NCI-H2029 treated with DMSO at 0.1 percent for 48 hours (cell line): ENCODE data around the gene LHX3.
A peak's percentile ranks its signal among the peaks of the same experiment; 100 is the strongest.

Experiments
- DNase-seq: peaks from one replicate; lab custom pipeline; 2025; lab: John Stamatoyannopoulos, UW

LHX3 gene

GRCh38 chr9:136177224-136177623, 27.7 kb downstream of the LHX3 start:
- DNase-seq, result no peak

- no peak for DNase-seq
These were observed 29.2 kb downstream of the LHX3 start for GRCh38 chr9:136175616-136176197.

DNA sequence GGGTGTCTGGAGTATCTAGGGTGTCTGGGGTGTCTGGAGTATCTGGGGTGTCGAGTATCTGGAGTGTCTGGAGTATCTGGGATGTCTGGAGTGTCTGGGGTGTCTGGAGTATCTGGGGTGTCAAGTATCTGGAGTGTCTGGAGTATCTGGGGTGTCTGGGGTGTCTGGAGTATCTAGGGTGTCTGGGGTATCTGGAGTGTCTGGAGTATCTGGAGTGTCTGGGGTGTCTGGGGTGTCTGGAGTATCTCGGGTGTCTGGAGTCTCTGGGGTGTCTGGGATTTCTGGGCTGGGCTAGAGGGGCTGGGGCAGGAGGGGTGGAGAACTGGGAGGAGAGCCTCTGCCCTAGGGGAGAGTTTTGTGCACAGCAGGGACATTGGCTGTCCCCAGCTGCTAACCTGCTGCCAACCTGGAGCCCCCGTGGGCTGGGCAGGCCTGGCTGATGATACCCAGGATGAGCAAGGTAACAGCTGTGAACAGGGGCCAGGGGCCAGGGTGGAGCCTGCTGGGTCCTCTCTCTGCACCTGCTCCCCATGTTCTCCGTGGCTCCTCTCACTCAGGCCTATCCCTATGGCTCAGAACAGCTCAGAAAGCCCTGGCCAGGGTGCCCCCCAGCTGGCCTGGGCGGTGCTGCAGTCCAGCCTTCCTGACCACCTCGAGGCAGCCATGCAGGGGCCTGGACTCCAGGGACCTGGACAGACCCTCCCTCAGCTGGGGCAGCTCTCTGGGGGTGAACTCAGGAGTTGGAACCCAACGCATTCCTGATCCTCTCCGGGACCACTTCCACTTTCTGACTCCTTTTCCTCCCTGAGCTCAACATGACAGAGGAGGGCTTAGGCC, 29.9 kb downstream of the LHX3 start:
- no peak for DNase-seq

GRCh38 chr9:136173648-136174290, 31.2 kb downstream of the LHX3 start:
- no peak for DNase-seq

DNA sequence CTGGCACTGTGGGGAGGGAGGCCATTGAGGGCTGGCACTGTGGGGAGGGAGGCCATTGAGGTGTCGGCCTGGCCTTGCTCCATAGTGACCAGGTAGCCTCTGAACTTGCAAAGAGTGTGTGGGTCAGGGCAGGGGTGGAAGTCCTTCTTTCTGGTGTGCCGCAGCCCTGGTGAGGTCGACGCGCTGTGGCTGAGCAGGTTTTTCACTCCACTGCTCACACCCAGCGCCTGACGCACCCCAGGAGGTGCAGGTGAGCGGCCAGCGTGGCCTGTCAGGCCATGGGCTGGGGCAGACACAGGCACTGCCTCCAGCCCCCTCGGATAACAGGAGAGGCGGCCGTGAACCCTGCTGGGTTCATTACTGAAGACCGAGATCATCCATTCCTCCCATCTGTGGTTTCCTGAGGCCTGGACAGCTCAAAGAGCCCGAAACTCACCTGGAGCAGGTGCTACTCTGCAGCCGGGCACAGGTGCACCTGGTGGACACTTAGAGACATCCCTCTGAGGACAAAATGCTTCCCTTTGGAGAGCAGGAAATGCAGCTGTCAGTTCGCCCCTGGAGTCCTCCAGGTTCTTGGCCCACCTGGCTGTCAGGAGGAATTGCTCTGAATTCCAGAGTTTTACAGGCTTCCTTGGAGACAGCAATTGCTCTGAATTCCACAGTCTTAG, 32.4 kb downstream of the LHX3 start:
- DNase-seq, result peak; percentile 13

DNA sequence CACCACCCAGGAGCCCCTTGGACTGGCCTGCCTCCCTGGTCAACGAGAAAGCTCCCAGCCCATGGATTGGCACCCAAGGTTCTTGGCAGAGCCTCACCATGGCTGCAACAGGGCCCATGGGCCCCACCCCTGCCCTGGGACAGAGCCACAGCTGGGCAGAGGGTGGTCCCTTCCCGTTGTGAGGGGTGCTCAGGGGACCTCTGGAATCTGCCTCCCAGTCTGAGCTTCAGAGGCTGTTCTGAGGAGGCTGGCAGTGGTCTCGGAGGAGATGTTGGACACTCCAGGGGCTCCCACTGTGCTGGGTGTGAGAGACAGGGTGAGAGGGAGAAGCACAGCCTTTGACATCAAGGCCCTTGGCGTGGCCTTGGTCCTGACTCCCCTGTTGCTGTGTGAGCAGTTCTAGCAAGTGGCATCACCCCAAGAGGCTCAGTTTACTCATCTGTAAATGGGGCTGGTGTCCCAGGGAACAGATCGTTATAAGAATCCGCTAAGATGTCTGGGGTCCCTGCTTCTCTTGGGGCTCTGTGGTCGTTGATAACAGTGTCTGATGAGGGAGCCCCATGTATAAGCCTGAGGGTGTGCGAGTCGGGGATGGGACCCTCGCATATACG, 33.0 kb downstream of the LHX3 start:
- no peak for DNase-seq

DNA sequence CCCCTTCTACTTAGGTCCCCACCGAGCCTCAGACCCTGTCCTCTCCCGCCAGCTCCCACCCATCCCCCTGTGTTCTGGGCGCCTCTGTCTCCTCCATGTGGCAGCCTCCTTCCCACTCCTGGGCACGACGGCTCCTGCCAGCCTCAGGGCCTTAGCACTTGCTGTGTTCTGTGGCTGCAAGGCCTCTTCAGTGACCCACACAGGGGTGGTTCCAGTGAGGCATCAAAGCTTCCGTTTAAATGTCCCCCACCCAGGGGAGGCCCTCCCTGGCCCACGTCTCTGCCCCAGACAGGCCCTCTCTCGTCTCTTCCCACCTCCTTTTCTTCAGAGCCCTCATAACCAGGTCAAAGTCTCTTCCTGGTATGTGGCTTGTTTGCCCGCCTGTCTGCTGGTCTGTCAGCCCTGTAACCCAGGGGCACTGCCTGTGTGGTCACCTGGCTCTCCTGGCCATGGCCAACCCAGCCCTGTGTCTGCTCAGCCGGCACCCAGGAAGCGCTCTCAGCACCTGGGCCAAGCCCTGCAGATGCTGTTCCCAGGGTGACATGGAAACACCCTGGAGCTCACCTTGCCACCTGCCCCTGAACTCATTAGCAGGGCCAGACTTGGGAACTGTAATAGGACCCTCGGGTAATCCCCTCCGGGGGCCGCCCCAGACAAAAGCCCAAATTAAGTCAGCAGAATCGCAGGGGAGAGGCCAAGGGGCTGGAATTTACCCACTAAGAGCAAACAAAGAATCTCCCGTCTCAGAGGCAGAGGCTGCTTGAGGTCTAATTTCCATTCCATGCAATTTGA, 33.7 kb downstream of the LHX3 start:
- DNase-seq, result peak; percentile 82

DNA sequence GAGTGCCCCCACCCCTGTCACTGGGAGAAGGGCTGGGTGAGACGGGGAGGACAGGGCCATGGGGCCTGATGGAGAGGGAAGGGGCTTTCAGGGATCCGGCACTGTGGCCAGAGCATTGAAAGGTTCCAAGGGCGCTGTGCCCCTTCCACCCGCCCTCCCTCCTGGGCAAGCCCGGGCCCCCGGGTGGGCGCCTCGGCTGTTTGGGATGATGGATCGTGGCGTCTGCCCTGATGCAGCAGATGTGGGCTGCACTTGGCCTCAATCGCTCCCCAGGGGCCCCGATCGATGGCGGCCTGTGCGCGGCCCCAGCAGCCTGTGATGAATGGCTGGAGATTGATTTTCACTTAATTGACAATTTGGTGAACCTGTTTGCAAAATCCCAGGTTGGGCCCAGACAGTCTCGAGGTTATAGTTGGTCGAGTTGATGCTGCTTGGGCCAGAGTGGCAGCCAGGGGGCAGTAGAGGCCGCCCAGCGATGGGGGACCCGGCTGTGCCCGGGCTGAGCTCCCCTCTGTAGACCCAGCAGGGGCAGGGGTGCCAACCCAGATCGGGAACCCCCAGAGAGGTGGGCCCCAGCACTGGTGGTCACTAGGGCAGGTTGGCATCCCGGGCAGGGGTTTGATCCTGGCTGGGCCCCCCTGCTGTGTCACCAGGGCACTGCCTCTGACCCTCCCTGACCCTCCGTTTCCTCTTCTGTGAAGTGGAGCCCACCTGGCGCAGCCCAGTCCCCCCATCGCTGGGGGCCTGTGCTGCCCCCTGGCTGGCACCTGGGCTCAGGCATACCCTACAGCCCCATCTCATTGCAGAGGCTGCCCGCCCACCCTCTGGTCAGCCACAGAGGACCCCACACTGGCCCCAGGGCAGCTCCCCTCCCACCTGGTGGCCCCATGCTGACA, 34.7 kb downstream of the LHX3 start:
- DNase-seq, result no peak

DNA sequence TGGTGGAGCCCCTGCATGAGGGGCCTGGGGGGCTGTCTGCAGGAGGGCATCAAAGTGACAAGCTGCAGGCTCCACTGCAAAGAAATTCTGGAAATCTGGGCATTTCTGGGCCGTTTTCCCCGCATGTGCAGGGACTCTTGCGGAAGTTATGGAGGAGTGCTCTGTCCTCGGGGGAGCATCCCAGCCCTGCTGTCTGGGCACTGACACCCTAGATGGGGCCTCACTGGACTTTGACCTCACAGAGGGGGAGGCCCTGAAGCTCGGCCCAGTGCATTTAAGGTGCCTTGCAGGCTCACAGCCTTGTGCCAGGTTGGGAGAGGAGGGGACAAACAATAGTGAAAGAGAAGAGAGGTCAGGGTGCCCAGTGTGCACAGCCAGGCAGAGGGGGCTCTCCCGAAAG, 35.4 kb downstream of the LHX3 start:
- no peak for DNase-seq

DNA sequence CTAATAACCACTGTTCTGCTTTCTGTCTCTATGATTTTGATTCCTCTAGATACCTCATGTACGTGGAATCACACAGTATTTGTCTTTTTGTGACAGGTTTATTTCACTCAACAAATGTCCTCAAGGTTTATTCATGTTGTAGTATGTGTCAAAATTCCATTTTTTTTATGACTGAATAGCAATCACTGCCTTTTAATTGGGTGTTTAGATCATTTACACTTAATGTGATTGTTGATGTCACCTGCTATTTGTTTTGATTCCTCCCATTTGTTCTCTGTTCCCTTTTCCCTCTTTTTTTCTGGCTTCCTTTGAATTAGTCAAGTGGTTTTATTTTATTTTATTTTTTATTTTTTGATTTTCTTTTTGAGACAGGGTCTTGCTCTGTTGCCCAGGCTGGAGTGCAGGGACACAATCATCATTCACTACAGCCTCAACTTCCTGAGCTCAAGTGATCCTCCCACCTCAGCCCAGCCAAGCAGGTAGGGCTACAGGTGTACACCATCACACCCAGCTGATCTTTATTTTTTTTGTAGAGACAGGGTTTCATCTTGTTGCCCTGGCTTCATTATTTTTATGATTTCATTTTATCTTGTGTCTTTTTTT, 41.6 kb downstream of the LHX3 start:
- no peak for DNase-seq

DNA sequence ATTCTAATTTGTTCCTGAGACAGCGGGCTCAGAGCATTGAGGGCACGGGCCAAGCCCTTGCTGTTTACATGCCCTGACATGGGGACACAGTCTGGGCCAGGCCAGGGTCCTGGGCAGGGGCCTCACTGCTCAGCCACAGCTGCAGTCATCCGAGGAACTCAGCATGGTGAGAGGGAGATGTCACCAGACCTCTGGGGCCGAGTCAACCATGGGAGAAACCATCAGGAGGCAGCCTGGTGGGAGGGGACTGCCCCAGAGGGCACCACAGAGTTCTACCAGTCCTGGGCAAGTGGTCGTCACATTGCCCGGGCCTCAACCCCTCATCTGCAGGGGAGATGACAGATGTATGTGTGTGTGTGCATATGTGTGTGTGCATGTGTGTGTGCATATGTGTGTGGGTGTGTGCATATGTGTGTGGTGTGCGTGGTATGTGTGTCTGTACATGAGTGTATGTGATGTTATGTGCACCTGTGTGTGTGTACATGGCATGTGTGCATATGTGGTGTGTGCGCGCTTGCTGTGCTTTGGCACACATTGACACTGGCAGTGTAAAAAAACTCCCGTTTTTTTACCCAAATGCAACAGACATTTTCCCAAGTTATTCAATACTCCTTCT, 43.8 kb downstream of the LHX3 start:
- no peak for DNase-seq

DNA sequence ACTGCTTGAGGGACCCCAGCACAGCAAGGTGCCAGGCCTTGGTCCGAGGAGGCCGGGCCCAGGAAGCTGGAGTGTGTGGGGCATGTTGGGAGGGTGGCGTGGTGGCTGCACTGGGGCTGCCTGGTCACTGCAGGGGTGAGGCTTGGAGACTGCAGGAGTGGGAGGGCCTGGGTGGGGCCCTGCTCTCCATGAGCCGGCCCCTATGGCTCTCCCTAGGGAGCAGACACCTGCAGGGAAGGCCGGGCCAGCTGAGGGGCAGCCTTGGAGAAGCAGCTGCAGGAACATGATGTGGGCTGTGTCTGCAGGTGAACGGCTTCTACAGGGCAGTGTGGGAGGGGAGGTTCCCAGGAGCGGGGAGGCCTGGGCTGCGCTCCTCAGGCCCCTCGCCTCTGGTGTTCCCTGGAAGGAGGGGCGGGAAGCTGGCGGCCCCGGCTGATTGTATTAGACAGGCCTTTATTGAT, 44.5 kb downstream of the LHX3 start:
- DNase-seq, result no peak

- DNase-seq, result no peak
These were observed 45.1 kb downstream of the LHX3 start for GRCh38 chr9:136159851-136160250.

GRCh38 chr9:136157477-136158265, 47.3 kb downstream of the LHX3 start:
- no peak for DNase-seq

DNA sequence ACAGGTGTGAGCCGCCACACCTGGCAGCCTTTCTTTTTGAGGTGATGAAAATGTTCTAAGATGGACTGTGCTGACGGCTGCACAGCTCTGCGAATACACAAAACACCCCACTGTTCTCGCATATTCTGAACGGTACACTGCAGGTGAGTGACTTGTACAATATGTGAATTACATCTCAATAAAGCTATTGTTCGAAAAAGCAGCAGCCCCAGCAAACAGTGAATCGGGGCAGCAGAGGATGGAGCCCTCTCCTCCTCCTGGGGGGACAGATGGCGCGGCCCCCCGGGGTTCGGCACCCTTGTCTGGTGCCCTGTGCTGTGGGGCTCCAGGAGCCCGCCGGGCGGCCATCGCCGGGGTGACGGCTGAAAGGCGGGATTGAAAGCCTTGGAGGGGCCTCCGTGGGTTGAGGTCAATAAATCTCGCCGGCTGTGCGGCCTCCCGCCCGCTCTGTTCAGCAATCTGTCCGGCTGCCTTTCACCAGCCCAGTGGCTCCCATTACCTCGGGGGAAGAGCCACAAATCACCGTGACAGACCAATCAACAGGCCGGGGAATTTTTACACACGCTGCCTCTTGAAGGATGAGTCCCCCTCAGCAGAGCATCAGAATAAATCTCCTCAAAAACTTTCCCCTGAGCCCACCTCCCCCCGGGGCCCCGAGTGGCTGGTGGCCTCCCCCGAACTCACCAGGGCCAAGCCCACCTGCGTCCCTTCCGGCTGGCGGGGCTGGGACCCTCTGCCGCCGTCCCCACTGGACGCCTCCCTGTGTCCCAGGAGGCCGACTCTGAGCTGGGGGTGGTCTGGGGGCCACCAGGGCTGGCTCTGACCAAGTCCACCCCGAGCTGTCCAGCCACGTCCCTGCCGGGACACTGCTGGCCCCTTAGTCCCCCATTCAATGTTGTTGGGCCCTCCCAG, 48.5 kb downstream of the LHX3 start:
- no peak for DNase-seq

- DNase-seq, result no peak
These were observed 49.4 kb downstream of the LHX3 start for GRCh38 chr9:136155576-136155975.

DNA sequence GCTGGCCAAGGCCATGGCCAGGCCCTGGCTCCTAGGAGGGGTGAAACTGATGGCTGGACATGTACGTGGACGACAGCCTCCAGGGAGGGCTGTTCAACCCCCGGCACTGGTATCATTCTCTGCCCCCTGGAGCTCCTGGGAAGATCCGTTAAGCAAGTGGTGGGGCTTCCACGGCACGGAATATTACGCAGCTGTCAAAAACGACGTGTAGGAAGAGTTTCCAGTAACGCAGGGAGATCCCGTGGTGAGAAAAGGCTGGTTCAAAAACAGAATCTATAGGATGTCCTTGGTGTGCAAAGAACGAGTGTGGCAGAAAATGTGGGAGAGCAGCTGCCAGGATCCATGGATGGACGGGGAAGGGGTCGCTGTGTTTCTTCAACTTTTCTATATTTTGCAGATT, 50.0 kb downstream of the LHX3 start:
- DNase-seq, result no peak
